ENCODE measurements around the gene OPCML.

OPCML gene

DNA sequence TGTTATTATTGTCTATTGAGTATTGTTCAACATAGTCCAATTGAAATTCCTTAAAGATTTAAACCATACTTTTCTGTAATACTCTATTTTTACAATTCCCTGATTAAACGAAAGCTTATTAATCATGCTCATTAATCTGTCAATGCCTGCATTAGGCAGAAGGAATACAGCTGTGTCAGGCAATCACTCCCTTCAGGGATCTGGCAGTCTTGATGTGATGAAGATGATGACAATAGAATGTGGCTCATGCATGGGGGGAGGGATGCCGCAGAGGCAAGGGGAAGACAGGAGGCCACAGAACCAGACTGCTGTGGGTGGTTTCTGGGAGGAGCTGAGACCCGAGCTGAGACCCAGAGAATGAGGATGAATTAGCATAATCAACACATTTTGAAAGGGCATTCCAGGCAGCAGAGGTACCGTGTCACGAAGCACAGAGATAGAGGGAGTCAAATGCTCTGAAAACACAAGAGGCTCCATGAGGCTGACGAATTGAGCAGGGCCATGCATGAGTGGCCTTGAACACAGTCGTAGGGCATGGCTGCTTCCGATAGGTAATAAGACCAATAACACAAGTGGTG lies 1075.5 kb downstream of the OPCML start:
- H3K4me1 ChIP-seq (ENCODE audit: control insufficient read depth, insufficient read depth, low read length), result no peaks in the 10 kb centered on the region
- H3K36me3 ChIP-seq (ENCODE audit: control insufficient read depth in 2 of 2, insufficient read depth in 2 of 2, low read length in 2 of 2), result no peaks in the 10 kb centered on the region
- no peaks in the 10 kb centered on the region for H3K9me3 ChIP-seq (ENCODE audit: control insufficient read depth in 2 of 2, low read length in 2 of 2)
- no peak overlapping the region for H3K4me3 ChIP-seq (ENCODE audit: low read length in 2 of 2)
- H3K27me3 ChIP-seq (ENCODE audit: control insufficient read depth in 1 of 2, insufficient read depth in 2 of 2, low read length in 2 of 2), result peaks cover 0 to 3% of the 10 kb centered on the region in 2 donors
- no peak overlapping the region for H3K27ac ChIP-seq (ENCODE audit: low read length)
- no peak overlapping the region for H3K9ac ChIP-seq (ENCODE audit: low read length in 2 of 2)

DNA sequence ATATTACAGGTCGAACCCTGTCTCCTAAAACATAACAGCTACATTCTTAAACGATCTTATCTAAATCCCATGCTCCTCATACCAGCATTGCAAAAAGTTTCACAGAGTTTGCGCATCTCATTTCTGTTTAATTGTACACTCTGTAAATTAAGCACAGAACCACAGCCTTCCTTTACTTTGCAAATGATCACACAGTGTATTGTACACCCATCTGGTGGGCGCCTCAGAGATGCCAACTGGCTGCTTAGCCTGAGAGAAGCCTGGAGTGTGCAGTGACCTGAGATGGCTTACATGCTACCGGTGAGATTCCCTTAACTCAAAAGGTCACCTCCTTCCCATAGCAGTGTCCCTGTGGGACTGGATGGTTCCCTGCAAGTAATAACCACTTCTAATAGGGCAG lies 1077.3 kb downstream of the OPCML start:
- Histone ChIP-seq H3K27ac (ENCODE audit: low read length) (no peak overlapping the region), H3K36me3 (ENCODE audit: control insufficient read depth in 2 of 2, insufficient read depth in 2 of 2, low read length in 2 of 2) (no peaks in the 10 kb centered on the region), H3K4me1 (ENCODE audit: control insufficient read depth, insufficient read depth, low read length) (no peaks in the 10 kb centered on the region), H3K9me3 (ENCODE audit: control insufficient read depth in 2 of 2, low read length in 2 of 2) (no peaks in the 10 kb centered on the region), H3K4me3 (ENCODE audit: low read length in 2 of 2) (no peak overlapping the region), H3K27me3 (ENCODE audit: control insufficient read depth in 1 of 2, insufficient read depth in 2 of 2, low read length in 2 of 2) (peaks cover 0 to 3% of the 10 kb centered on the region in 2 donors), H3K9ac (ENCODE audit: low read length in 2 of 2) (no peak overlapping the region)

DNA sequence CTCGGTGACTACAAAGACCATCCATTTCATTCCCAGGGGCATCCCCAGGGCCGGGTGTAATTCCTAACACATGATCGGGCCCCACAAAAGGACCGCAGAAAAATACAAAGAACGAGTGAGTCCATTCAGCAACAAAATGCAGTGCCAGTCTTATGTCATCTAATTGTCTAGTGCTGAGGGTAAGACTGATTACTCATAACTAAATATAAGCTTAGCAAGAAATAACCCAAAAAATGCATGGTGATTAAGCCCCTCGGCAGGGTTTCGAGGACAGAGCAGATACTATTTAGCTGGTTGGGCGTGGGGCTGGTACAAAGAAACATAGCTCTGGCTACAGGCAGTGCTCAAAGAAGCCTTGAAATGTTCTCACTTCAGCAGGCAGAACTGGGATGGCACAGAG lies 1078.9 kb downstream of the OPCML start:
- Histone ChIP-seq H3K36me3 (ENCODE audit: control insufficient read depth in 2 of 2, insufficient read depth in 2 of 2, low read length in 2 of 2) (no peaks in the 10 kb centered on the region), H3K4me3 (ENCODE audit: low read length in 2 of 2) (no peak overlapping the region), H3K27ac (ENCODE audit: low read length) (no peak overlapping the region), H3K9ac (ENCODE audit: low read length in 2 of 2) (no peak overlapping the region), H3K9me3 (ENCODE audit: control insufficient read depth in 2 of 2, low read length in 2 of 2) (no peaks in the 10 kb centered on the region), H3K4me1 (ENCODE audit: control insufficient read depth, insufficient read depth, low read length) (no peaks in the 10 kb centered on the region), H3K27me3 (ENCODE audit: control insufficient read depth in 1 of 2, insufficient read depth in 2 of 2, low read length in 2 of 2) (peaks cover 0 to 3% of the 10 kb centered on the region in 2 donors)

DNA sequence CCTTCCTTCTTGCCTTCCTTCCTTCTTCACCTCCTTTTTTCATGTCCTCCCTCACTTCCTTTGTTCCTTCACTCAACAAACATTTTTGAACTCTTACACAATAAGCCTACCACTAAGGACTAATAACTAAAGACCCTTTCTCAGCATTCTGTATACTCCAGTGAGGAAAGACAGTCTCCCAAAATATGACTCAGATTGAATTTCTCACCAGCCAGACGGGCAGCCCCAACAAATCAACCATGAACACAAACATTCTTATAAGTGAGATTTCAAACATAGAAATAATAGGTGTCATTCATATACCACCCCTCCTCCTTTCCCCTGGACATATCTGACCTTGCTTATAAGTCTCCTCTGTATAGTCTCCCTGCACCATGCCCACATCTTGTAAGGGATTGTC lies 1079.7 kb downstream of the OPCML start:
- H3K4me3 ChIP-seq (ENCODE audit: low read length in 2 of 2), result no peak overlapping the region
- H3K36me3 ChIP-seq (ENCODE audit: control insufficient read depth in 2 of 2, insufficient read depth in 2 of 2, low read length in 2 of 2), result no peaks in the 10 kb centered on the region
- H3K27me3 ChIP-seq (ENCODE audit: control insufficient read depth in 1 of 2, insufficient read depth in 2 of 2, low read length in 2 of 2), result peaks cover 0 to 3% of the 10 kb centered on the region in 2 donors

DNA sequence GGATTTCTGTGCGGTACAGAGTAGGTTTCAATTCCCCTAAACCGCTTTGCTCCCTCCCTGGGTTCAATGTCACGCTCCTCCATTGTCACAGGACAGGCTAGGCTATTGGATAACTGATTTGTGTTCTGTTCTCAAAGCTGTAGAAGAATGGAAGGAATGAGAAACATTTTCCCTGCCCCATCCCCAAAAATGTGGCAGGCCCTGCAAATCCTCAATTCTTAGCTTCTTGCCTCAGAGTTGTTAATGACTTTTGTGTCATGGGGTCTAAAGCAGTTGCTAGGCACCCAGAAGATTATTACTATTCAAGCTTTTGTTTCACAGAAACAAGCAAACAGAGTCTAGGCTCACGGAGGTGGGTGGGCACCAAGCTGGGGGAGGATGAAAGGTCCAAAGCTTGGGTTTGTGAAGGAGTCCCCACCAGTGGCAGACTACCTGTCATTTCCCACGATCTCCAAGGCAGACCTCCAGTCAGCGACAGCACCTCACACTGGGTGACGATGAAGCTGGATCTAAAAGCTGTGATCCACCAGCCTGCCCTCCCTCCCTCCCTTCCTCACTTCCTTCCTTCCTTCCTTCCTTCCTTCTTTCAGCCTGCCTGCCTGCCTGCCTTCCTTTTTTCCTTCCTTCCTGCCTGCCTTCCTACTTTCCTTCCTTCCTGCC lies 1080.2 kb downstream of the OPCML start:
- H3K4me1 ChIP-seq (ENCODE audit: control insufficient read depth, insufficient read depth, low read length), result no peaks in the 10 kb centered on the region
- H3K4me3 ChIP-seq (ENCODE audit: low read length in 2 of 2), result no peak overlapping the region
- no peaks in the 10 kb centered on the region for H3K9me3 ChIP-seq (ENCODE audit: control insufficient read depth in 2 of 2, low read length in 2 of 2)
- H3K9ac ChIP-seq (ENCODE audit: low read length in 2 of 2), result no peak overlapping the region
- no peak overlapping the region for H3K27ac ChIP-seq (ENCODE audit: low read length)
- H3K27me3 ChIP-seq (ENCODE audit: control insufficient read depth in 1 of 2, insufficient read depth in 2 of 2, low read length in 2 of 2), result peaks cover 0 to 3% of the 10 kb centered on the region in 2 donors
- no peaks in the 10 kb centered on the region for H3K36me3 ChIP-seq (ENCODE audit: control insufficient read depth in 2 of 2, insufficient read depth in 2 of 2, low read length in 2 of 2)

More for the DNA sequence above, 1079.7 kb downstream of the OPCML start:
- Histone ChIP-seq H3K4me1 (ENCODE audit: control insufficient read depth, insufficient read depth, low read length) (no peaks in the 10 kb centered on the region), H3K9me3 (ENCODE audit: control insufficient read depth in 2 of 2, low read length in 2 of 2) (no peaks in the 10 kb centered on the region), H3K9ac (ENCODE audit: low read length in 2 of 2) (no peak overlapping the region), H3K27ac (ENCODE audit: low read length) (no peak overlapping the region)

DNA sequence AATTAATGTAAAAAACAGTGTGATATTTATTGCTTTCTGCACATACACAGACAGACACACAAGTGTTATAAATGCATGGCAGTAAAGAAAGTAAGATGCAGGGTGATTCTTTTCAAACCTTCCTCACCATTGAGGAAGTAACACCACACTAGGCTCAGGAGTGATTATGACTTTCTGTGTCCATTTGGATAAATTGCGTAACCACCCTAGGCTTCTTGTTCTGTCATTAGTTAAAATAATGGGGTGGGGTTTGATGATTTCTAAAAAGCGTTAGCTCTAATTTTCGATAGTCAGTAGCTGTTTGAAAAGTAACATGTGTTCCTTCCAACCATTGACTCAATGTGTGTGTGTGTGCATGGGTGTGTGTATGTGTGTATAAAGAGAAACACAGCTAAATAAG lies 1081.7 kb downstream of the OPCML start:
- Histone ChIP-seq H3K4me3 (ENCODE audit: low read length in 2 of 2) (no peak overlapping the region), H3K4me1 (ENCODE audit: control insufficient read depth, insufficient read depth, low read length) (no peaks in the 10 kb centered on the region), H3K27ac (ENCODE audit: low read length) (no peak overlapping the region), H3K9ac (ENCODE audit: low read length in 2 of 2) (no peak overlapping the region), H3K36me3 (ENCODE audit: control insufficient read depth in 2 of 2, insufficient read depth in 2 of 2, low read length in 2 of 2) (no peaks in the 10 kb centered on the region), H3K27me3 (ENCODE audit: control insufficient read depth in 1 of 2, insufficient read depth in 2 of 2, low read length in 2 of 2) (peaks cover 0 to 2% of the 10 kb centered on the region in 2 donors), H3K9me3 (ENCODE audit: control insufficient read depth in 2 of 2, low read length in 2 of 2) (no peaks in the 10 kb centered on the region)

DNA sequence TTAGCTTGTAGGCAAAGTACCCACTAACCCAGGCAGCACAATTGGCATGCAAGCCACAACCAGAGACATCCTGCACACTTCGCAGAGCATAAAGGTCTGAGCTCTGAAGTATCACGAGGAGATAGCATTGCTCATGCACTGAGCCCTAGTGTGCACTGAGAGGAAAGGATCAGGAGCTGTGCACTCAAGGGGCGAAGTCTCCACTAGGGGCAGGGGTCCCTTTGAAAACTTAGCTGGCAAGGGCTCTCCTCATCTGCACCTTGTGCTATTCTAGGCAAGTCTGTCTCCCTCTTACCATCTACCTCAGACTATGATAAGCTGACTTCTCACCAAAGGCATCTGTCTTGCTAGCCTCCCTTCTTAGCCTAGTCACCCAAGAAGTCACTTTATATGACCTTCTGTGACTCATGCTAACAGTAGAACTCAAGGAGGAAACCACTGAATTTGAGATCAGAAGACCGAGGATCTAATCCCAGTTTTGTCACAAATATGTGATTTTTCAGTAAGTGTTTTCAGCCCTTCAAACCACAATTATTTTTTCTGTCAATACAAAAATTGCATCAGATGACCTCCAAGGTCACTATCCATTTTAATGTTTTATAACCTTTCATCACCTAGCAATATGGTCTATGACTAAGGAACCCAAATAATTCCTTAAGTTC lies 1083.8 kb downstream of the OPCML start:
- no peak overlapping the region for H3K27ac ChIP-seq (ENCODE audit: low read length)
- H3K27me3 ChIP-seq (ENCODE audit: control insufficient read depth in 1 of 2, insufficient read depth in 2 of 2, low read length in 2 of 2), result no peaks in the 10 kb centered on the region
- no peaks in the 10 kb centered on the region for H3K4me1 ChIP-seq (ENCODE audit: control insufficient read depth, insufficient read depth, low read length)
- no peak overlapping the region for H3K4me3 ChIP-seq (ENCODE audit: low read length in 2 of 2)
- H3K9me3 ChIP-seq (ENCODE audit: control insufficient read depth in 2 of 2, low read length in 2 of 2), result no peaks in the 10 kb centered on the region
- H3K36me3 ChIP-seq (ENCODE audit: control insufficient read depth in 2 of 2, insufficient read depth in 2 of 2, low read length in 2 of 2), result no peaks in the 10 kb centered on the region
- no peak overlapping the region for H3K9ac ChIP-seq (ENCODE audit: low read length in 2 of 2)

DNA sequence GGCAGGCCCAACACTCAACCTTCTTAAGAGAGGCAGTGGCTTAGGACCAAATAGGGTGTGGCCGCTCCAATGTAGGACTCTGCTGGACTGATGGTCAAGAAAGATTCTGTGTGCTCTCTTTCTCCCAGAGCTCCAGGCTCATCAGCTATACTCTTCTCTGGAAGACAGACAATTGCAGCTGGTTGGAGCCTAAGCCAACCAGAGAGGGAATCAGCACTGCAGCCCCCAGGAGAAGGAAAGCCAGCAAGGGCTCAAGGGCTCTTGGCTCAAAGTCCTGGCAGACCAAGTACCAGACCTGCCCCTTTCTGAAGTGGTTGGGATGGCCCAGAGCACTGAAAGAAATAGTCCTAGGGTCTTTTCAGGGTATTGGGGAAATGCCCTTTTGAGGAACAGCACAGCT lies 1084.5 kb downstream of the OPCML start:
- Histone ChIP-seq H3K27ac (ENCODE audit: low read length) (no peak overlapping the region), H3K36me3 (ENCODE audit: control insufficient read depth in 2 of 2, insufficient read depth in 2 of 2, low read length in 2 of 2) (no peaks in the 10 kb centered on the region), H3K4me3 (ENCODE audit: low read length in 2 of 2) (no peak overlapping the region), H3K9ac (ENCODE audit: low read length in 2 of 2) (no peak overlapping the region), H3K27me3 (ENCODE audit: control insufficient read depth in 1 of 2, insufficient read depth in 2 of 2, low read length in 2 of 2) (no peaks in the 10 kb centered on the region), H3K4me1 (ENCODE audit: control insufficient read depth, insufficient read depth, low read length) (no peaks in the 10 kb centered on the region), H3K9me3 (ENCODE audit: control insufficient read depth in 2 of 2, low read length in 2 of 2) (no peaks in the 10 kb centered on the region)

DNA sequence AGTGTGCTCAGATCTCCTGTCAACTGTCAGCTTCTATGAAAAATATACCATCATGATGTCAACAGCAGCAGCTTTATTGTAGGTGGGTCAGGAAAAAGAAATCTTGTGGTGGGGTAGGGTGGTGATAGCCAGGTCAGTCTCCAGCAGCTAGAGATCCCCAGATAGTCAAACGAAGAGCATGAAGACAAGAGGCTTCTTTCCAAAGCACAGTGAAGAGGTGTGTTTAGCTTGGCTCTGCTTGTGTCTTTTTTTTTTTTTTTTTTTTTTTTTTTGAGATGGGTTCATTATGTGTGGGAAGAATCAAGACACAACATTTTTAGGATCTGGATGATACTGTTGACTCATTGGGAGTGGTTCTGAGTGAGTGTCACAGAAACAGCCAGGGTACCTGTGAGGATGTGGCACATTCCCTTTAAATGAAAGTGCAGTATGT lies 1086.4 kb downstream of the OPCML start:
- H3K9me3 ChIP-seq (ENCODE audit: control insufficient read depth in 2 of 2, low read length in 2 of 2), result no peaks in the 10 kb centered on the region
- H3K36me3 ChIP-seq (ENCODE audit: control insufficient read depth in 2 of 2, insufficient read depth in 2 of 2, low read length in 2 of 2), result no peaks in the 10 kb centered on the region
- no peaks in the 10 kb centered on the region for H3K4me1 ChIP-seq (ENCODE audit: control insufficient read depth, insufficient read depth, low read length)
- no peak overlapping the region for H3K4me3 ChIP-seq (ENCODE audit: low read length in 2 of 2)
- H3K27ac ChIP-seq (ENCODE audit: low read length), result no peak overlapping the region
- H3K9ac ChIP-seq (ENCODE audit: low read length in 2 of 2), result no peak overlapping the region
- H3K27me3 ChIP-seq (ENCODE audit: control insufficient read depth in 1 of 2, insufficient read depth in 2 of 2, low read length in 2 of 2), result no peaks in the 10 kb centered on the region

DNA sequence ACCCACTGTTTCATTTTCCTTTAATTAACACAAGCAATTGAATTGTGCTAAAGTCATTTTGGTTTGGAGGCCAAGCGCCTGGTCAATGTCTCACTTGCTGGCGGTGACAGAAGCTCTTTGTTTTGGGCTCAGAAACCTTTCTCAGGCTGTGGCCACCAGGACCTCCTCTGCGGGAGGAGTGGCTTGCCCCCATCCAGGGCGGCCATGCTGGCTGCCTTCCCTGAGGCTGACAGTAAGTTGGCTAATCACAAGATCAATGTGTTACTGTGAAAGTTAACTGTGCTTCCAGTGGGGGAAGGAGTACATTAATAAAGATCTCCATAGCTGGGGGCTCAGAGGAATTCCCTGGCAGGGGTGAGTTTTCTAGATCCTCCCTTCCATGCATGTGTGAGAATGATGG lies 1087.4 kb downstream of the OPCML start:
- Histone ChIP-seq H3K4me1 (ENCODE audit: control insufficient read depth, insufficient read depth, low read length) (no peaks in the 10 kb centered on the region), H3K36me3 (ENCODE audit: control insufficient read depth in 2 of 2, insufficient read depth in 2 of 2, low read length in 2 of 2) (no peaks in the 10 kb centered on the region), H3K27me3 (ENCODE audit: control insufficient read depth in 1 of 2, insufficient read depth in 2 of 2, low read length in 2 of 2) (no peaks in the 10 kb centered on the region), H3K4me3 (ENCODE audit: low read length in 2 of 2) (no peak overlapping the region), H3K27ac (ENCODE audit: low read length) (no peak overlapping the region), H3K9me3 (ENCODE audit: control insufficient read depth in 2 of 2, low read length in 2 of 2) (no peaks in the 10 kb centered on the region), H3K9ac (ENCODE audit: low read length in 2 of 2) (no peak overlapping the region)

DNA sequence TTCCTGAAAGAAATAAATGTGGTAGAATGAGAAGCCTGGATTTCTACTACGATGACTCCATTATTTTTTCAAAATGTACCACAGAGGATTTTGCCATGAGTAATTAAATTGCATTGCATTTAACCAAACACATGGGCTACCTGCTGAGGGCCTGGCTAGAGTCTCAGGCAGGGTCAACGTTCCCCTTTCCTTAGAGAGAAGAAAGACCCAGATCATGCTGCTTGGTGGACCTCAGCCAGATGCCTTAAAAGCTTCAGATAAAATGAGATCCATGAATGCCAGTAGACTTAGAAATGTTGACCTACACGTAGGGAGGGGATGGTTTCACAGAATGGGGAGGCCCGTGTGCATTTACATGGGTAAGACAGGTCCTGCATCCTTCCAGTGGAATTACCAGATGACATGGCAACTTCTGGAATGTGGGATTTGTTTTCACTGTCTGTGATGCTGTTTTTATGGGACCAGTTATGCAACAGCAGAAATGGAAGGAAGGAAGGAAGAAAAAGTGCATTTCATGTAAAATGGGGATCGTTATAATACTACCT lies 1092.5 kb downstream of the OPCML start:
- Histone ChIP-seq H3K27ac (ENCODE audit: low read length) (no peak overlapping the region), H3K36me3 (ENCODE audit: control insufficient read depth in 2 of 2, insufficient read depth in 2 of 2, low read length in 2 of 2) (no peaks in the 10 kb centered on the region), H3K4me3 (ENCODE audit: low read length in 2 of 2) (no peak overlapping the region), H3K9ac (ENCODE audit: low read length in 2 of 2) (no peak overlapping the region), H3K4me1 (ENCODE audit: control insufficient read depth, insufficient read depth, low read length) (no peaks in the 10 kb centered on the region), H3K9me3 (ENCODE audit: control insufficient read depth in 2 of 2, low read length in 2 of 2) (peaks cover 2 to 3% of the 10 kb centered on the region in 2 donors), H3K27me3 (ENCODE audit: control insufficient read depth in 1 of 2, insufficient read depth in 2 of 2, low read length in 2 of 2) (no peaks in the 10 kb centered on the region)

All from stomach smooth muscle (tissue), 2 donors.